DND-41 (cell line): Measurements from ENCODE around the gene RBM20.

Source experiments
- EZH2 ChIP-seq: IDR thresholded peaks from 3 replicates; pipeline ENCODE4 v1.6.1; 2012; ENCODE audit warnings: borderline replicate concordance, low read depth, mild to moderate bottlenecking, moderate library complexity, low read length, inconsistent platforms; ENCODE audit not compliant: severe bottlenecking
- TF ChIP-seq, protein P1 (sequence below): IDR thresholded peaks from 2 replicates; pipeline ENCODE4 v1.5.1; 2012; ENCODE audit warnings: borderline replicate concordance, low read length, moderate library complexity, mild to moderate bottlenecking; ENCODE audit not compliant: poor library complexity, severe bottlenecking; ENCODE audit errors: extremely low read depth

DNA sequence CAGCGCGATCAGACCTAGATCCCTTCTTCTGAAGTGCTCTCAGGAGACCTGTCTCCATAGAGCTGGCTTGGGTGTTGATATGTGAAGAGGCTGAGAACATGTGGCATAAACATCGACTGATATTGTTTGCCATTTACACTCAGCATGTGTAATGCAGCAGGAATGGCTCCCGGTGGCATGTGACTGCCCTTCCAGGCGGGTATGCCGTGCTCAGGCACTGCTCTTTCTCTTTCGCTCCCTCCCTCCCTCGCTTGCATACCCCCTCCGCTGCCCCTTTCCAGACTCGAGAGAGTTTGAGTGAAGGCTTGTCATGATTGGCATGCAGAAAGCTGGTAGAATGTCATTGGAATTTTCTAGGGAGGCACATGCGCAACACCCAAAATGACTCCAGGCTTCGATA, 120.2 kb downstream of the RBM20 start:
- TF ChIP-seq, protein P1, sequence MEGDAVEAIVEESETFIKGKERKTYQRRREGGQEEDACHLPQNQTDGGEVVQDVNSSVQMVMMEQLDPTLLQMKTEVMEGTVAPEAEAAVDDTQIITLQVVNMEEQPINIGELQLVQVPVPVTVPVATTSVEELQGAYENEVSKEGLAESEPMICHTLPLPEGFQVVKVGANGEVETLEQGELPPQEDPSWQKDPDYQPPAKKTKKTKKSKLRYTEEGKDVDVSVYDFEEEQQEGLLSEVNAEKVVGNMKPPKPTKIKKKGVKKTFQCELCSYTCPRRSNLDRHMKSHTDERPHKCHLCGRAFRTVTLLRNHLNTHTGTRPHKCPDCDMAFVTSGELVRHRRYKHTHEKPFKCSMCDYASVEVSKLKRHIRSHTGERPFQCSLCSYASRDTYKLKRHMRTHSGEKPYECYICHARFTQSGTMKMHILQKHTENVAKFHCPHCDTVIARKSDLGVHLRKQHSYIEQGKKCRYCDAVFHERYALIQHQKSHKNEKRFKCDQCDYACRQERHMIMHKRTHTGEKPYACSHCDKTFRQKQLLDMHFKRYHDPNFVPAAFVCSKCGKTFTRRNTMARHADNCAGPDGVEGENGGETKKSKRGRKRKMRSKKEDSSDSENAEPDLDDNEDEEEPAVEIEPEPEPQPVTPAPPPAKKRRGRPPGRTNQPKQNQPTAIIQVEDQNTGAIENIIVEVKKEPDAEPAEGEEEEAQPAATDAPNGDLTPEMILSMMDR = no peak
- no peak for TF ChIP-seq EZH2
